Hepatocyte (in vitro differentiated cells): ENCODE data around the gene SPATA20. TPM values are rescaled to one million over a fixed set of nuclear protein-coding genes. Genes with fewer than 3 reads are reported as not detected.

Experiments used
- DNase-seq: peaks from one replicate; pipeline ENCODE4 v3.0.0-alpha.2; 2016; ENCODE audit warnings: low spot score
- H2AFZ ChIP-seq: fragments of 200-600 bp; sonication (generic); 2 replicates; pipeline ENCODE4 v1.6.0; 2016; ENCODE audit warnings: antibody characterized with exemption, mild to moderate bottlenecking
- H3K27ac ChIP-seq: fragments of 200-600 bp; sonication (generic); 2 replicates; pipeline ENCODE4 v1.5.1; 2016; ENCODE audit warnings: mild to moderate bottlenecking
- H3K27me3 ChIP-seq: fragments of 200-600 bp; sonication (generic); 2 replicates; pipeline ENCODE4 v1.6.1; 2016
- H3K36me3 ChIP-seq: fragments of 200-600 bp; sonication (generic); replicated peaks from 2 replicates; pipeline ENCODE4 v1.5.1; 2016; ENCODE audit warnings: low read depth; ENCODE audit not compliant: insufficient read depth
- H3K4me1 ChIP-seq: fragments of 200-600 bp; sonication (generic); 2 replicates; pipeline ENCODE4 v1.5.1; 2016; ENCODE audit warnings: mild to moderate bottlenecking, moderate library complexity; ENCODE audit not compliant: insufficient read depth
- H3K4me2 ChIP-seq: fragments of 200-600 bp; sonication (generic); 2 replicates; pipeline ENCODE4 v1.6.0; 2016
- H3K4me3 ChIP-seq: fragments of 200-600 bp; sonication (generic); 2 replicates; pipeline ENCODE4 v1.5.1; 2016; ENCODE audit warnings: mild to moderate bottlenecking
- H3K79me2 ChIP-seq: fragments of 200-600 bp; sonication (generic); 2 replicates; pipeline ENCODE4 v1.6.0; 2017; ENCODE audit warnings: mild to moderate bottlenecking
- H3K9me2 ChIP-seq: fragments of 200-600 bp; sonication (generic); replicated peaks from 2 replicates; pipeline ENCODE4 v1.6.0; 2017; ENCODE audit warnings: mild to moderate bottlenecking; ENCODE audit not compliant: insufficient read depth
- H3K9me3 ChIP-seq: fragments of 200-600 bp; sonication (generic); 2 replicates; pipeline ENCODE4 v1.5.1; 2016; ENCODE audit warnings: low read depth, mild to moderate bottlenecking
- H4K20me1 ChIP-seq: fragments of 200-600 bp; sonication (generic); 2 replicates; pipeline ENCODE4 v1.6.0; 2016; ENCODE audit warnings: mild to moderate bottlenecking; ENCODE audit not compliant: insufficient read depth, poor library complexity, severe bottlenecking
- CTCF ChIP-seq: fragments of 200-600 bp; sonication (generic); IDR thresholded peaks from 2 replicates; pipeline ENCODE4 v1.5.1; 2016; ENCODE audit warnings: antibody characterized with exemption, mild to moderate bottlenecking; ENCODE audit not compliant: poor library complexity
- EZH2 ChIP-seq: fragments of 200-600 bp; sonication (generic); IDR thresholded peaks from 2 replicates; pipeline ENCODE4 v1.6.1; 2016; ENCODE audit warnings: antibody characterized with exemption, mild to moderate bottlenecking, borderline replicate concordance
- EZH2phosphoT487 ChIP-seq: fragments of 200-600 bp; sonication (generic); IDR thresholded peaks from one replicate; pipeline ENCODE4 v1.6.1; 2018; ENCODE audit warnings: antibody characterized with exemption, mild to moderate bottlenecking, low read depth, moderate library complexity; ENCODE audit not compliant: unreplicated experiment, severe bottlenecking
- WGBS: methylation state at CpG from one replicate; pipeline ENCODE4 v1.1.6; 2016; ENCODE audit warnings: low lambda C conversion rate; ENCODE audit errors: missing lambda C conversion rate; 5-methylcytosine and 5-hydroxymethylcytosine counted together
- polyA plus RNA-seq: library from polyadenylated mRNA; unstranded; fragments of >200 nt; fragmentation: Nextera tagmentation; extraction: Ambion mirVana; gene quantifications from 2 replicates; pipeline ENCODE4 v1.2.1, GENCODE V29; 2016
- total RNA-seq: library from RNA; depleted of rRNA; stranded (reverse); fragments of >200 nt; gene quantifications from 2 replicates; pipeline ENCODE4 v1.2.3, GENCODE V29; 2014

Gene SPATA20
- total and polyA plus RNA-seq, 2 experiments from 2014 or later = 97.5 to 108 TPM

GRCh38 chr17:50517504-50518383, 29.2 kb upstream of the SPATA20 start:
- Histone ChIP-seq H3K27me3 (no peaks in the 10 kb centered on the region), H3K27ac (no peak overlapping the region), H3K9me3 (no peaks in the 10 kb centered on the region), H4K20me1 (no peaks in the 10 kb centered on the region), H3K36me3 (no peaks in the 10 kb centered on the region), H3K4me1 (peaks cover 11% of the 10 kb centered on the region), H3K4me2 (no peak overlapping the region), H3K79me2 (no peaks in the 10 kb centered on the region), H3K4me3 (no peak overlapping the region), H2AFZ (no peak overlapping the region), H3K9me2 (no peaks in the 10 kb centered on the region)
- 83% methylated on average over 8 of the region's 8 CpGs for WGBS
- DNase-seq = no peak
- no peak for TF ChIP-seq EZH2phosphoT487
- no peak for TF ChIP-seq EZH2
- no peak for TF ChIP-seq CTCF

GRCh38 chr17:50518384-50519023, 28.5 kb upstream of the SPATA20 start:
- Histone ChIP-seq H3K4me1 (peaks cover 11% of the 10 kb centered on the region), H3K27ac (no peak overlapping the region), H3K36me3 (no peaks in the 10 kb centered on the region), H3K79me2 (no peaks in the 10 kb centered on the region), H3K4me2 (no peak overlapping the region), H3K27me3 (no peaks in the 10 kb centered on the region), H2AFZ (no peak overlapping the region), H3K9me2 (no peaks in the 10 kb centered on the region), H3K4me3 (no peak overlapping the region), H4K20me1 (no peaks in the 10 kb centered on the region), H3K9me3 (no peaks in the 10 kb centered on the region)
- no peak for TF ChIP-seq EZH2
- no peak for TF ChIP-seq EZH2phosphoT487
- TF ChIP-seq CTCF = no peak
- no peak for DNase-seq
- 79% methylated on average over 13 of the region's 13 CpGs for WGBS

- H3K4me1 ChIP-seq = peaks cover 10% of the 10 kb centered on the region
- H3K4me2 ChIP-seq = no peak overlapping the region
- TF ChIP-seq EZH2 = no peak
- no peak for TF ChIP-seq CTCF
- no peaks in the 10 kb centered on the region for H3K9me3 ChIP-seq
- H3K27me3 ChIP-seq = no peaks in the 10 kb centered on the region
- H2AFZ ChIP-seq = no peak overlapping the region
- H3K36me3 ChIP-seq = no peaks in the 10 kb centered on the region
- no peak for DNase-seq
- no peak overlapping the region for H3K4me3 ChIP-seq
- no peaks in the 10 kb centered on the region for H3K9me2 ChIP-seq
- H3K79me2 ChIP-seq = no peaks in the 10 kb centered on the region
- no peak overlapping the region for H3K27ac ChIP-seq
- WGBS = 85% methylated on average over 8 of the region's 8 CpGs
- no peaks in the 10 kb centered on the region for H4K20me1 ChIP-seq
Observed at GRCh38 chr17:50519141-50519834, 27.7 kb upstream of the SPATA20 start.
